HG03175 (cell line): ENCODE results near the gene THBS3.
"Not testable (repeated sequence)": the region's sequence is repeated elsewhere in the genome, so short reads cannot be mapped to it uniquely, and the experiment has no call there.

Source experiments
- ATAC-seq: cut with Tn5 transposase; IDR thresholded peaks from one replicate; pipeline ENCODE4 v1.9.1; 2021; ENCODE audit warnings: mild to moderate bottlenecking, moderate library complexity; ENCODE audit not compliant: unreplicated experiment

Gene THBS3

GRCh38 chr1:155175281-155175926 is 32.3 kb downstream of the THBS3 start:
- ATAC-seq, result no peak

- ATAC-seq, result no peak
Observed at GRCh38 chr1:155174324-155175280, 33.1 kb downstream of the THBS3 start.

- no peak for ATAC-seq
Observed at GRCh38 chr1:155173478-155174323, 34.0 kb downstream of the THBS3 start, which contains the start of gene TRIM46. Gene TRIM46, plus strand, starts transcription at chr1:155173849. Its CDS starts 118 bp downstream, at chr1:155173967.

- peak; percentile 79 for ATAC-seq
Observed at GRCh38 chr1:155172732-155173477, 34.8 kb downstream of the THBS3 start, which contains the start of gene KRTCAP2. Gene KRTCAP2, minus strand, starts transcription at chr1:155173304. Its CDS starts 80 bp downstream, at chr1:155173224.

- peak; percentile 18 for ATAC-seq
Observed at GRCh38 chr1:155171836-155172731, 35.6 kb downstream of the THBS3 start.

GRCh38 chr1:155170806-155171205 is 36.9 kb downstream of the THBS3 start:
- ATAC-seq, result no peak

GRCh38 chr1:155170101-155170785 is 37.5 kb downstream of the THBS3 start:
- no peak for ATAC-seq

GRCh38 chr1:155169541-155169940 is 38.2 kb downstream of the THBS3 start:
- no peak for ATAC-seq

- ATAC-seq, result no peak
Observed at GRCh38 chr1:155168456-155169210, 39.1 kb downstream of the THBS3 start.

- ATAC-seq, result not testable (repeated sequence)
Observed at GRCh38 chr1:155168105-155168445, 39.6 kb downstream of the THBS3 start.

GRCh38 chr1:155167166-155168104 is 40.3 kb downstream of the THBS3 start:
- ATAC-seq, result peak; percentile 47

GRCh38 chr1:155166471-155167165 is 41.1 kb downstream of the THBS3 start:
- ATAC-seq, result no peak

- no peak for ATAC-seq
Observed at GRCh38 chr1:155166051-155166470, 41.6 kb downstream of the THBS3 start.

GRCh38 chr1:155164625-155165024 is 43.1 kb downstream of the THBS3 start:
- ATAC-seq, result not testable (repeated sequence)

- not testable (repeated sequence) for ATAC-seq
Observed at GRCh38 chr1:155163785-155164184, 43.9 kb downstream of the THBS3 start.

GRCh38 chr1:155162631-155163030 is 45.1 kb downstream of the THBS3 start:
- ATAC-seq, result not testable (repeated sequence)
